Medulla oblongata (tissue), 1 donor: Measurements from ENCODE around the gene PCDHGB3.
"Not testable (repeated sequence)": the region's sequence is repeated elsewhere in the genome, so short reads cannot be mapped to it uniquely, and the experiment has no call there.

Experiments
- DNase-seq: peaks from one replicate; pipeline ENCODE4 v3.0.0-alpha.2; 2015; ENCODE audit errors: extremely low spot score

Gene PCDHGB3

GRCh38 chr5:141356950-141357349, 13.1 kb upstream of the PCDHGB3 start:
- DNase-seq: no peak

- DNase-seq: peak; percentile 30
Measured at GRCh38 chr5:141359790-141360426, 10.1 kb upstream of the PCDHGB3 start, which contains the start of gene PCDHGB2. TSS of gene PCDHGB2 (plus strand) at chr5:141359994. CDS start at chr5:141360136, 142 bp downstream.

- DNase-seq: no peak
Measured at GRCh38 chr5:141360685-141361084, 9.4 kb upstream of the PCDHGB3 start.

- no peak for DNase-seq
Measured at GRCh38 chr5:141362719-141363118, 7.3 kb upstream of the PCDHGB3 start.

- DNase-seq: no peak
Measured at GRCh38 chr5:141363952-141364660, 5.9 kb upstream of the PCDHGB3 start, which contains the start of gene PCDHGA5. TSS of gene PCDHGA5 (plus strand) at chr5:141364162. CDS start at chr5:141364331, 169 bp downstream.

GRCh38 chr5:141366016-141366896, 3.8 kb upstream of the PCDHGB3 start:
- no peak for DNase-seq

- no peak for DNase-seq
Measured at GRCh38 chr5:141371572-141372475, 1.8 kb downstream of the PCDHGB3 start.

- no peak for DNase-seq
Measured at GRCh38 chr5:141373673-141374317, 3.8 kb downstream of the PCDHGB3 start, which contains the start of gene PCDHGA6. TSS of gene PCDHGA6 (plus strand) at chr5:141373891. CDS start at chr5:141374084, 193 bp downstream.

GRCh38 chr5:141374627-141375026, 4.6 kb downstream of the PCDHGB3 start:
- DNase-seq: no peak

GRCh38 chr5:141375444-141376155, 5.6 kb downstream of the PCDHGB3 start:
- not testable (repeated sequence) for DNase-seq

GRCh38 chr5:141382469-141383294, 12.6 kb downstream of the PCDHGB3 start, which contains the start of gene PCDHGA7:
TSS of gene PCDHGA7 (plus strand) at chr5:141382742. CDS start at chr5:141382900, 158 bp downstream.
- DNase-seq: no peak

GRCh38 chr5:141383345-141383744, 13.3 kb downstream of the PCDHGB3 start:
- DNase-seq: no peak

GRCh38 chr5:141384471-141385267, 14.6 kb downstream of the PCDHGB3 start:
- no peak for DNase-seq

- peak; percentile 4 for DNase-seq
Measured at GRCh38 chr5:141387557-141388311, 17.7 kb downstream of the PCDHGB3 start, which contains the start of gene PCDHGB4. TSS of gene PCDHGB4 (plus strand) at chr5:141387698. CDS start at chr5:141387885, 187 bp downstream.

- DNase-seq: no peak
Measured at GRCh38 chr5:141388661-141389060, 18.6 kb downstream of the PCDHGB3 start.

GRCh38 chr5:141389153-141390042, 19.4 kb downstream of the PCDHGB3 start:
- DNase-seq: no peak
